HL-60 (cell line): ENCODE data around the gene CYGB.

Experiments
- POLR2AphosphoS5 ChIP-seq: IDR thresholded peaks from 2 replicates; pipeline ENCODE4 v1.6.1; 2012; ENCODE audit warnings: low read depth
- TF ChIP-seq, protein P1 (sequence below): IDR thresholded peaks from one replicate; pipeline ENCODE4 v1.5.1; 2011; ENCODE audit warnings: low read length, control low read depth, inconsistent platforms; ENCODE audit not compliant: insufficient read depth

GRCh38 chr17:76540381-76541300, 3.1 kb upstream of the CYGB start:
- no peak for TF ChIP-seq POLR2AphosphoS5
- TF ChIP-seq, protein P1, sequence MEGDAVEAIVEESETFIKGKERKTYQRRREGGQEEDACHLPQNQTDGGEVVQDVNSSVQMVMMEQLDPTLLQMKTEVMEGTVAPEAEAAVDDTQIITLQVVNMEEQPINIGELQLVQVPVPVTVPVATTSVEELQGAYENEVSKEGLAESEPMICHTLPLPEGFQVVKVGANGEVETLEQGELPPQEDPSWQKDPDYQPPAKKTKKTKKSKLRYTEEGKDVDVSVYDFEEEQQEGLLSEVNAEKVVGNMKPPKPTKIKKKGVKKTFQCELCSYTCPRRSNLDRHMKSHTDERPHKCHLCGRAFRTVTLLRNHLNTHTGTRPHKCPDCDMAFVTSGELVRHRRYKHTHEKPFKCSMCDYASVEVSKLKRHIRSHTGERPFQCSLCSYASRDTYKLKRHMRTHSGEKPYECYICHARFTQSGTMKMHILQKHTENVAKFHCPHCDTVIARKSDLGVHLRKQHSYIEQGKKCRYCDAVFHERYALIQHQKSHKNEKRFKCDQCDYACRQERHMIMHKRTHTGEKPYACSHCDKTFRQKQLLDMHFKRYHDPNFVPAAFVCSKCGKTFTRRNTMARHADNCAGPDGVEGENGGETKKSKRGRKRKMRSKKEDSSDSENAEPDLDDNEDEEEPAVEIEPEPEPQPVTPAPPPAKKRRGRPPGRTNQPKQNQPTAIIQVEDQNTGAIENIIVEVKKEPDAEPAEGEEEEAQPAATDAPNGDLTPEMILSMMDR, result no peak
